GM12873 (cell line): Measurements from ENCODE around the gene D2HGDH.

ENCODE experiments used
- TF ChIP-seq, protein P1 (sequence below): IDR thresholded peaks from 2 replicates; pipeline ENCODE4 v1.5.1; 2012; ENCODE audit warnings: low read depth, mild to moderate bottlenecking, moderate library complexity, low read length, control low read depth; ENCODE audit not compliant: insufficient read depth; ENCODE audit errors: missing control alignments

Gene D2HGDH

DNA sequence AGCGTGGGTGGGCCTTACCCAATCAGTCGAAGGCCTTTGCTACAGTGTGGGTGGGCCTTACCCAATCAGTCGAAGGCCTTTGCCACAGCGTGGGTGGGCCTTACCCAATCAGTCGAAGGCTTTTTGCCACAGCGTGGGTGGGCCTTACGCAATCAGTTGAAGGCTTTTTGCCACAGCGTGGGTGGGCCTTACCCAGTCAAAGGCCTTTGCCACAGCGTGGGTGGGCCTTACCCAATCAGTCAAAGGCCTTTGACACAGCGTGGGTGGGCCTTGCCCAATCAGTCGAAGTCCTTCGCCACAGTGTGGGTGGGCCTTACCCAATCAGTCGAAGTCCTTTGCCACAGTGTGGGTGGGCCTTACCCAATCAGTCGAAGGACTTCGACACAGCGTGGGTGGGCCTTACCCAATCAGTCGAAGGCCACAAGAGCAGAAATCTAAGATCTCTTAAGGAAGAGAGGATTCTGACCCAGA lies 25.9 kb downstream of the D2HGDH start:
- TF ChIP-seq, protein P1, sequence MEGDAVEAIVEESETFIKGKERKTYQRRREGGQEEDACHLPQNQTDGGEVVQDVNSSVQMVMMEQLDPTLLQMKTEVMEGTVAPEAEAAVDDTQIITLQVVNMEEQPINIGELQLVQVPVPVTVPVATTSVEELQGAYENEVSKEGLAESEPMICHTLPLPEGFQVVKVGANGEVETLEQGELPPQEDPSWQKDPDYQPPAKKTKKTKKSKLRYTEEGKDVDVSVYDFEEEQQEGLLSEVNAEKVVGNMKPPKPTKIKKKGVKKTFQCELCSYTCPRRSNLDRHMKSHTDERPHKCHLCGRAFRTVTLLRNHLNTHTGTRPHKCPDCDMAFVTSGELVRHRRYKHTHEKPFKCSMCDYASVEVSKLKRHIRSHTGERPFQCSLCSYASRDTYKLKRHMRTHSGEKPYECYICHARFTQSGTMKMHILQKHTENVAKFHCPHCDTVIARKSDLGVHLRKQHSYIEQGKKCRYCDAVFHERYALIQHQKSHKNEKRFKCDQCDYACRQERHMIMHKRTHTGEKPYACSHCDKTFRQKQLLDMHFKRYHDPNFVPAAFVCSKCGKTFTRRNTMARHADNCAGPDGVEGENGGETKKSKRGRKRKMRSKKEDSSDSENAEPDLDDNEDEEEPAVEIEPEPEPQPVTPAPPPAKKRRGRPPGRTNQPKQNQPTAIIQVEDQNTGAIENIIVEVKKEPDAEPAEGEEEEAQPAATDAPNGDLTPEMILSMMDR: no peak

DNA sequence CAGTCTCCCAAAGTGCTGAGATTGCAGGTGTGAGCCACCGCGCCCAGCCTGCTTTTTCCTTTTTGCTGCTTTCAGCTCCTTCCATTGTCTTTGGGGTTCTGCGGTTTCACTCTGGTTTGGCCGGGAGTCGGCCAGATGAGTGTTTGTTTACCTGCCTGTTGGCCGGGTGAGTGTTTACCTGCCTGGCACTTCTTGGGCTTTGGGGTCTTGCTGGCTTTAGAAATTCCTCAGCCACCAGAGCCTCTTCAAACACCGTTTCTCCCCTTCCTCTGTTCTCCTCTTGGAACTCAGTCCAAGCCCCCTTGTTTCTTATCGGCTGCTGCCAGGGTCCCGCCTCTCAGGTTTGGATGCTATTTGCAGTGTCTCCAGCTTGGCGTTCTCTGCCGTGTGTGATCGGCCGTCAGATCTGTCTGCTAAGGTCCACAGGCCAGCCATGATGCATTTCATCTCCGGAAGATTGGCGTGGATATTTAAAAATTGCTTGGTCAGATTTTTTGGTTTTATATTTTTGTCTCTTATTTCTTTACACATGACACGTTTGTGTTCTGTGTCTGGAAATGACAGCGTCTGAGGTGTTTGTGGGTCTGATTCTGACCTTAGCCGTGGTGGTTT lies 28.0 kb downstream of the D2HGDH start:
- TF ChIP-seq, protein P1: no peak

DNA sequence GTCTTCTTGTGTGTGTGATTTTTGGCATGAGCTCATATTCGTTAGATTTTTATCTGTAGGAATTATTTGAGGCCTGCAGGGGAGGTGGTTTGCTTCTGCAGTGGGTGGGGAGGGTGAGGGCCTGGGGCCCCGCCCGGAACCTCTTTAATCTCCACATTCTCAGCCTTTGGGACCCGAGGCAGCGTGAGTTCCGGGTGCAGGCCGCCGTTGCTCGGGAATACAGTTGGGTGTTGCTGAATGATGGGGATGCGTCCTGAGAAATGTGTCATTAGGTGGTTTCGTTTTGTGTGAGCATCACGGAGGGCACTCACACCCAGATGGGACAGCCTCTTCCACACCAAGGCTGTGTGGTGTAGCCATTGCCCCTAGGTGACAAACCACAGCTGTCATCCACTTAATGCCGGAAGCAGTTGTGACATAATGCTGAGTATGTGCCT lies 28.5 kb downstream of the D2HGDH start:
- TF ChIP-seq, protein P1: no peak

DNA sequence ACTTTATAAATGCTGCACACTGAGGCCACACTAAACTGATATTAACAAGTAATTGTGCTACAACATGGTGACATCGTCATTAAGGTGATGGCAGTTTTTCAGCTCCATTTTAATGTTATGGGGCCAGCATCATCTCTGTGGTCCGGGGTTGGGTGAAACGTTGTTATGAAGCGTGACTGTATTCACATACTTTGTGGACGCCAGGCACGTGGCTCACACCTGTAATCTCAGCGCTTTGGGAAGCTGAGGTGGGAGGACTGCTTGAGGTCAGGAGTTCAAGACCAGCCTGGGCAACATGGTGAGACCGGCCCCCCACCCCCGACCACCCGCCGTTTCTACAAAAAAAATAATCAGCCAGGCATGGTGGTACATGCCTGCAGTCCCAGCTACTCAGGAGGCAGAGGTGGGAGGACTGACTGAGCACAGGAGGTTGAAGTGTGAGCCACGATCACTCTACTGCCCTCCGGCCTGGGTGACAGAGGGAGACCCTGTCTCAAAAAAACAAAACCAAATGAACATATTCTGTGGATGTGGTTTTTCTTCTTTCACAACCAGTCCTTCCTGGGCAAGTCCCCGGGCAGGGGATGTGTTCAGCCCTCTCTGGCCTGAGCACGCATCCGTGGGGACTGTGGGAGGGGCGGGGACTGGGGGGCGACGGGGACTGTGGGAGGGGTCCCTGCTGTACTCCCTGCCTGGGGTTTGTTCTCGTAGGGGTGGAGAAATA lies 29.3 kb downstream of the D2HGDH start:
- TF ChIP-seq, protein P1: no peak

DNA sequence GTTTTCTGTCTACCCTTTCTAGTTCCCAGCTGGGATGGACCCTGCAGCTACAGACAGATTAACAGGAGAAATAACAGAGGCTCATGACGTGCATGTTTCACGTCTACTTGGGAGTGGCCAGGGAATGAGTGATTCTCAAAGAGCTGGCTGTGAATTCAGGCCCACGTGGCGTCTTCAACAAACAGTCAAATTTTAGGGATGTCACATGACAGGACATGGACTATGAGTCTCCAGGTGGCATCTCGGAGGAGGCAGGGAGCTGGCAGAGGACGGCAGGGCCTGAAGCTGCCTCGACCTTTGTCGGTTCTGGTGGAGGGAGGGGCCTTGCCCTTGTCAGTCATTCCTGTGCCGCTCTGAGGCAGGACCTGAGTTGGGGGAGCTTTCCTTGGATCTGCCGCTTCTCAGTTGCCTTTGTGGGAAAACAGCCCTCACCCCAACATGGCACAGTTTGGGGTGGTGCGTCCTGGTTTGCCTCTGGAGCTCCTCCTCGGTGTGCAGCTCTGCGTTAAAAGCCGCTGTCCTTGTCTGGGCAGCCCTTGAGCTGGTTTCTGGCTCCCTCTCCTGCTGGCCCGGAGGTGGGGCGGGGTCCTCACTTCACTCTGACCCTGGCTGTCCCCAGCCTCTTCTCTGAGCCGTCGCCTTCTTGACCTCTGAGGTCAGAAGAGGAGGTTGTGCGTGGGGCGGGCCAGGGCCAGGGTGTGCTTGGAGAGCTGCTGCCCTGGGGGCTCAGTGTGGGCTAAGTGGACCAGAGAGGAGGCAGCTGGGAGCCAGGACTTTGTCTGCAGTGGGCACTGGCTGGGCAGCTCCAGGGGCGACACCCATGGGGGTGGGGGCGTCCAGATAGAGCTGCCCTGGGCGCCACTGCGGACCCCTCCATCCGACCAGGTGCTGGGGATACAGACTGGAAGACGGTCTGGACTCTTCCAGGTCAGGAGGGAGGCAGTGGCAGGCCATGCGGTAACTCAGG lies 30.1 kb downstream of the D2HGDH start:
- TF ChIP-seq, protein P1: no peak

DNA sequence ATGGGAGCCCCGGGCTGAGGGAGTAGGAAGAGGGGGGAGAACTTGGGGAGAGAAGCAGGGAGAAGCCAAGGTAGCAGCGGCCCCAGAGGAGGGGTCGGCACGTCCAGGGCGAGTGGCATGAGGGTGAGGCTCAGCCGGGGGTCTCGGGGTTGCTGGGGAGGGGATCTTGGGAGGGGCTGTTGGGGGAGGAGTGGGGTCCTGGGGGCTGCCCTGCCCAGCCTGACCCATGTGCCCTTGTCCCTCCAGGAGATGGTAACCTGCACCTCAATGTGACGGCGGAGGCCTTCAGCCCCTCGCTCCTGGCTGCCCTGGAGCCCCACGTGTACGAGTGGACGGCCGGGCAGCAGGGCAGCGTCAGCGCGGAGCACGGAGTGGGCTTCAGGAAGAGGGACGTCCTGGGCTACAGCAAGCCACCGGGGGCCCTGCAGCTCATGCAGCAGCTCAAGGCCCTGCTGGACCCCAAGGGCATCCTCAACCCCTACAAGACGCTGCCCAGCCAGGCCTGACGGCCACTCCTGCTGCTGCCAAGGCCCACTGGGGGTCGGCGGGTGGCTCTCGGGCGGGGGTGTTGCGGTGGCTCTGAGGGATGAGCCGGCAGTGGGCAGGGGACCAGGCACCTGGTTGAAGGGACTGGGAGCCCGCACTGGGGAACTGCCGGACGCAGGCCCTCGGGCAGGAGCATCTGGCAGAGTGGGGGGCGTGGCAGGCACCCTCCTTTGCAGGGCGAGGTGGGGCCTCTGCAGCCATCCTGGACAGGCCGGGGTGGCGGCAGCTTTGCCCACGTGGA lies 33.2 kb downstream of the D2HGDH start:
- TF ChIP-seq, protein P1: no peak
